Esophagus muscularis mucosa (tissue), 3 donors: ENCODE measurements around the gene TSPAN15.

Experiments
- CTCF ChIP-seq, 3 experiments: fragments of 200-600 bp in 2 of 3; fragments of 450-650 bp in 1 of 3; sonication (generic) in 2 of 3; IDR thresholded peaks; one replicate each; pipeline ENCODE4 v1.5.1; 2017 to 2019; ENCODE audit warnings: antibody characterized with exemption in 3 of 3, mild to moderate bottlenecking in 2 of 3, moderate library complexity in 1 of 3
- POLR2A ChIP-seq: fragments of 450-650 bp; IDR thresholded peaks from one replicate; pipeline ENCODE4 v1.6.1; 2017; ENCODE audit warnings: antibody characterized with exemption, moderate library complexity, mild to moderate bottlenecking, low read depth

GRCh38 chr10:69408318-69409175, 42.7 kb upstream of the TSPAN15 start:
- TF ChIP-seq CTCF (IDR thresholded peaks at IDR 0.05) = peak; percentile 64 to 92 (median 85)
- TF ChIP-seq POLR2A = no peak
